Neutrophil (primary cell): Measurements from ENCODE around the gene SPIN2A.
"Not testable (repeated sequence)": the region's sequence is repeated elsewhere in the genome, so short reads cannot be mapped to it uniquely, and the experiment has no call there.

Experiments used
- H3K27ac ChIP-seq: fragments of 200-600 bp; sonication (generic); 2 replicates; pipeline ENCODE4 v1.5.1; 2016; ENCODE audit warnings: mild to moderate bottlenecking, moderate library complexity
- H3K27me3 ChIP-seq: fragments of 200-600 bp; sonication (generic); 2 replicates; pipeline ENCODE4 v1.6.0; 2016; ENCODE audit warnings: mild to moderate bottlenecking
- H3K36me3 ChIP-seq: fragments of 200-600 bp; sonication (generic); 2 replicates; pipeline ENCODE4 v1.5.1; 2017
- H3K4me1 ChIP-seq, 2 experiments: fragments of 200-600 bp in 1 of 2; sonication (generic) in 1 of 2; 1 replicate in 1 of 2; 2 replicates in 1 of 2; pipeline versions ENCODE4 v1.5.1 to v1.6.1; 2013 to 2016; ENCODE audit warnings: low read depth in 1 of 2, low read length in 1 of 2, mild to moderate bottlenecking in 1 of 2, moderate library complexity in 1 of 2; ENCODE audit not compliant: control insufficient read depth in 1 of 2, insufficient read depth in 1 of 2
- H3K4me3 ChIP-seq, 2 experiments: fragments of 200-600 bp in 1 of 2; sonication (generic) in 1 of 2; 1 replicate in 1 of 2; 2 replicates in 1 of 2; pipeline ENCODE4 v1.5.1; 2013 to 2016; ENCODE audit warnings: low read depth in 1 of 2, low read length in 1 of 2, mild to moderate bottlenecking in 1 of 2, moderate library complexity in 1 of 2
- H3K9me3 ChIP-seq: fragments of 200-600 bp; sonication (generic); 2 replicates; pipeline ENCODE4 v1.5.1; 2016
- CTCF ChIP-seq: fragments of 200-600 bp; sonication (generic); IDR thresholded peaks from 2 replicates; pipeline ENCODE4 v1.5.1; 2016; ENCODE audit warnings: antibody characterized with exemption

SPIN2A gene

GRCh38 chrX:57137073-57137472 is at the start of gene SPIN2A:
Gene SPIN2A (minus strand): TSS chrX:57137397. CDS start chrX:57136597, 800 bp downstream.
- not testable (repeated sequence) for H3K4me1 ChIP-seq, H3K4me3 ChIP-seq, H3K9me3 ChIP-seq, H3K27ac ChIP-seq, H3K27me3 ChIP-seq, H3K36me3 ChIP-seq

GRCh38 chrX:57178605-57179004 is 41.4 kb upstream of the SPIN2A start:
- Histone ChIP-seq H3K27ac (no peak overlapping the region), H3K9me3 (no peaks in the 10 kb centered on the region), H3K4me3 (no peak overlapping the region), H3K36me3 (no peaks in the 10 kb centered on the region), H3K27me3 (no peaks in the 10 kb centered on the region), H3K4me1 (no peaks in the 10 kb centered on the region)
- TF ChIP-seq CTCF, result no peak

- H3K27ac ChIP-seq, result no peak overlapping the region
Measured at GRCh38 chrX:57177070-57177469, 39.9 kb upstream of the SPIN2A start.

GRCh38 chrX:57172544-57172943 is 35.3 kb upstream of the SPIN2A start:
- no peaks in the 10 kb centered on the region for H3K27me3 ChIP-seq
- H3K4me1 ChIP-seq, result no peaks in the 10 kb centered on the region
- no peak overlapping the region for H3K27ac ChIP-seq
- no peak for TF ChIP-seq CTCF
- no peaks in the 10 kb centered on the region for H3K36me3 ChIP-seq
- no peak overlapping the region for H3K4me3 ChIP-seq
- no peaks in the 10 kb centered on the region for H3K9me3 ChIP-seq

More at GRCh38 chrX:57177070-57177469, 39.9 kb upstream of the SPIN2A start:
- H3K36me3 ChIP-seq, result no peaks in the 10 kb centered on the region
- no peaks in the 10 kb centered on the region for H3K27me3 ChIP-seq
- no peaks in the 10 kb centered on the region for H3K4me1 ChIP-seq
- H3K9me3 ChIP-seq, result no peaks in the 10 kb centered on the region
- no peak overlapping the region for H3K4me3 ChIP-seq
- no peak for TF ChIP-seq CTCF

- H3K4me3 ChIP-seq, result no peak overlapping the region
- H3K36me3 ChIP-seq, result no peaks in the 10 kb centered on the region
- H3K27me3 ChIP-seq, result no peaks in the 10 kb centered on the region
- no peaks in the 10 kb centered on the region for H3K9me3 ChIP-seq
- no peak for TF ChIP-seq CTCF
- H3K27ac ChIP-seq, result no peak overlapping the region
- no peaks in the 10 kb centered on the region for H3K4me1 ChIP-seq
Measured at GRCh38 chrX:57156397-57157049, 19.3 kb upstream of the SPIN2A start.

GRCh38 chrX:57155171-57155570 is 18.0 kb upstream of the SPIN2A start:
- no peaks in the 10 kb centered on the region for H3K36me3 ChIP-seq
- no peaks in the 10 kb centered on the region for H3K27me3 ChIP-seq
- no peak overlapping the region for H3K27ac ChIP-seq
- no peak for TF ChIP-seq CTCF
- no peaks in the 10 kb centered on the region for H3K9me3 ChIP-seq
- H3K4me1 ChIP-seq, result no peaks in the 10 kb centered on the region
- no peak overlapping the region for H3K4me3 ChIP-seq

- H3K9me3 ChIP-seq, H3K27ac ChIP-seq, H3K27me3 ChIP-seq, H3K4me1 ChIP-seq, H3K4me3 ChIP-seq, H3K36me3 ChIP-seq: not testable (repeated sequence)
Measured at GRCh38 chrX:57152222-57152621, 15.0 kb upstream of the SPIN2A start.
